Liver (tissue), 3 donors: ENCODE data around the gene ZNF524.

ENCODE experiments used
- ATF3 ChIP-seq: IDR thresholded peaks from 2 replicates; pipeline ENCODE4 v1.6.1; 2016; ENCODE audit warnings: antibody characterized with exemption
- CTCF ChIP-seq: fragments of 150-350 bp; IDR thresholded peaks from 2 replicates; pipeline ENCODE4 v1.5.1; 2017; ENCODE audit warnings: improper control_type of control experiment, low read depth, low read length; ENCODE audit not compliant: missing input control
- donor health status: healthy.
- donor health status: healthy.

- TF ChIP-seq CTCF: no peak
- TF ChIP-seq ATF3: no peak
Measured at GRCh38 chr19:55563261-55563690, 36.8 kb upstream of the ZNF524 start.
